Activated T-helper 1 cell treated with anti-CD3 and anti-CD28 coated beads, Interleukin-12 subunit alpha, Interleukin-12 subunit beta, Interleukin-2, Interleukin-4 antibody, amounts not matched to agents 30 ng/mL and 10 ng/mL and 1 ng/mL, durations not matched to agents 14 hours and 24 hours and 36 hours (primary cell): Measurements from ENCODE around the gene VWDE. TPM values are rescaled to one million over a fixed set of nuclear protein-coding genes. Genes with fewer than 3 reads are reported as not detected.
A peak's percentile ranks its signal among the peaks of the same experiment; 100 is the strongest.

Source experiments
- DNase-seq: peaks from one replicate; pipeline ENCODE4 v3.0.0; 2021; ENCODE audit warnings: low spot score
- H3K27ac Mint-ChIP-seq: one replicate; pipeline ENCODE4 v1.8.0; 2021; ENCODE audit warnings: mild to moderate bottlenecking, mixed read lengths
- H3K27me3 Mint-ChIP-seq: one replicate; pipeline ENCODE4 v1.8.0; 2022; ENCODE audit warnings: mild to moderate bottlenecking, moderate library complexity, mixed read lengths; ENCODE audit not compliant: insufficient read depth
- H3K36me3 Mint-ChIP-seq: one replicate; pipeline ENCODE4 v1.8.0; 2021; ENCODE audit warnings: low read depth, mixed read lengths
- H3K4me1 Mint-ChIP-seq: one replicate; pipeline ENCODE4 v1.8.0; 2021; ENCODE audit warnings: low read depth, mixed read lengths
- H3K4me3 Mint-ChIP-seq: one replicate; pipeline ENCODE4 v1.8.0; 2021; ENCODE audit warnings: mild to moderate bottlenecking, moderate library complexity, mixed read lengths
- H3K9me3 Mint-ChIP-seq: one replicate; pipeline ENCODE4 v1.8.0; 2021; ENCODE audit warnings: mixed read lengths
- intact Hi-C: fragments of 100-400 bp; cut with micrococcal nuclease; formaldehyde crosslinking; loops from one replicate; pipeline ENCODE4 v1.15.1; 2024
- total RNA-seq: library from RNA; stranded (reverse); gene quantifications from 2 replicates; pipeline ENCODE4 v1.2.3, GENCODE V29; 2022

Gene VWDE
- total RNA-seq, 1 donor from 2014 or later, result 1.7 TPM

DNA sequence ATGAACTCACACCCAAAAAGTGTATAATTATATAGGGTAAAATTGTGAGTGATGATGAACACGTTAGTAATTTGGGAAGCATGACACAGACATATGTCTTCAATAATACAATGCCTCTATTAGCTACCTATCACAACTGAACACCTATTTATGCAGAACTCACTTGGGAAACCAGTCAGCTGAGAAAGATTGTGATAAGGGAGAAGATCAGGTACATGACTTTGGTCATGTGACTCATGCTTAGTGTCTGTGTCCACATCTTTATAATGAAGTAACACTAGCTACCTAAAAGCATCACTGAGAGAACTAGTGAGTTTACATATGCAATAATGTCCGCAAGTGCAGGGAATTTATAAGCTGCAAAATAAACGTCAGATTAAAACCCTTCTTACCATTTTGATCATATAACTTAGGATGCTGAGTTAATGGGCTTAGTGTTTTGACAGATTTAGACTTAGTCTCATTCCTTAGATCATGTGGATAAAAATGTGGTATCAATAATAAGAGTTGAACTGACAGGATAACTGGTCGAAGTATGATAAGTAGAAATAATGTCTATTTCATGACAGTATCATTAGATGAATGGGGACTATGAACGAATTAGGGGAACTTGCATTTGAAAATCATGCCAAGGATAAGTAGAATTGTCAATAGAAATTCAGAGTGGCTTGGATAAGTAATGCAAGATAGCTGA lies 11.6 kb downstream of the VWDE start:
- no peak overlapping the region for H3K27ac Mint-ChIP-seq
- no peak for DNase-seq
- H3K36me3 Mint-ChIP-seq, result no peaks in the 10 kb centered on the region
- H3K27me3 Mint-ChIP-seq, result no peaks in the 10 kb centered on the region
- intact Hi-C loops, result no loop called here
- H3K4me1 Mint-ChIP-seq, result no peaks in the 10 kb centered on the region
- H3K4me3 Mint-ChIP-seq, result no peak overlapping the region
- no peaks in the 10 kb centered on the region for H3K9me3 Mint-ChIP-seq

DNA sequence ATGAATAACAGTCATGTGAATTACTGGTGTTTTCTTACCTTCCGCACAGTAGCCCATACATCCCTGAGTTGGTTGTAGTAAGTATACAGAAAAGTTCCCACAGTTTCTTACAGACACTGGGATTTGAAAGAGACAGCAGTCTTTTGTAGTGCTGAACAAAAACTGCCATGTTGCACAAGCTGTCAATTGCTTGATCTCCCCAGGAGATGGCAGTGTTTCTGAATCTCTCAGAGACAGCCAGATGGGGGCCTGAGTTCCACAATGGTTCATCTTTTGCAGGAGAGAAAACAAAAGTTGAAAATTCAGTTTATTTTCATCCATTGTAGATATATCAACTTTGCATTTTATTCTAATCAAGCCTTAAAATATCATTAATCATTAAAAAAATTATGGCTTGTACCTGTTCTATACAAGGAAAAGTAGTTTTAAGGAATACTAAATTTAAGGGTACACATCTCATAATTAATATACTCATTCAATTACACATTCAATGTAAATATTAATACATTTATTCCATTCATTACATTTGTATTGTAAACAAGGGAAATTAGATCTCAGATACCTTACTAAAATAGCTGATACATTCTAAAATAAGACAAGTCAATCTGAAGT lies 14.5 kb downstream of the VWDE start:
- Mint-ChIP-seq H3K4me1 (no peaks in the 10 kb centered on the region), H3K27me3 (no peaks in the 10 kb centered on the region), H3K27ac (no peak overlapping the region), H3K36me3 (no peaks in the 10 kb centered on the region), H3K4me3 (no peak overlapping the region), H3K9me3 (no peaks in the 10 kb centered on the region)
- intact Hi-C loops, result loop anchor here (1.0 to 2.0 kb wide), 3 partner anchors 14 to 107 kb away; partner anchors contain the start of gene VWDE
- DNase-seq, result peak; percentile 22

DNA sequence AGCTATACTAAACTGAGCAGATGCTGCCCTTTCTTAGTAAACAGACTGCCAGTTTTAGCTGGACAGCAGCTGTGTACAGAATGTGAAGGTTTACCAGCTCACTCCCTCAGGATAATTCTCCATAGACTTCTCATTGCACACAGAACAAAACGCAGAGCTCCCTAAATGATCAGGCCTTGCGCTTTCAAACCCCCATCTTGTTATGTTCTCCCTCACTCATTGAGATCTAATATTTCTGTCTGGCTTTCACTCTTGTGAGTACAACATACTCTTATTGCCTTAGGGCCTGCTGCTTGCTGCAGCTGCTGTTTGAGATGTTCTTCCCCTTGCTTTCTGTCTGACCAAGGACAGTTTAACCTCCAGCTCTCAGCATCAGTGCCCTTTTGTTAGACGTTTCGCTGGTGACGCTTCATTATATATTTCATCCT lies 17.3 kb downstream of the VWDE start:
- no peak for DNase-seq
- H3K9me3 Mint-ChIP-seq, result no peaks in the 10 kb centered on the region
- intact Hi-C loops, result no loop called here
- no peaks in the 10 kb centered on the region for H3K4me1 Mint-ChIP-seq
- H3K4me3 Mint-ChIP-seq, result no peak overlapping the region
- no peaks in the 10 kb centered on the region for H3K27me3 Mint-ChIP-seq
- H3K27ac Mint-ChIP-seq, result no peak overlapping the region
- H3K36me3 Mint-ChIP-seq, result no peaks in the 10 kb centered on the region

DNA sequence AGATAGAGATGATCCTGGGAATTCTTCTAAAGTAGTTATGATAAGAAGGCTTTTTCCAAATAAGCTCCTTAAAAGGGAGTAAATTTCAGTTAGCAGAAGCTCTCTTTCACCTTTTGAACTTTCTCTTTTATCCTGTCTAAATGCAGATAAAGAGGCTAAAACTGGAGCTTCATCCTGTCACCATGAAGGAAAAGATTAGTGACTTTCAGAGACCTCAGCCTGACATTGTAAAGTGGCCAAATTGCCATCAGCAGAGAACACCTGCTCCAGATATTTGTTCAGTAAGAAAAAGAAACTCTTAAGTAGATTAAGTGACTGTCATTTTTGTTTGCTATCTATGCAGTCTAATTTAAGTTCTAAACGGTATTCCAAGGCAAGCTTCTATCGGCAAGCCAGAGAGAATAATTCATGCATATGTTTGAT lies 18.3 kb downstream of the VWDE start:
- Mint-ChIP-seq H3K4me1 (no peaks in the 10 kb centered on the region), H3K4me3 (no peak overlapping the region), H3K9me3 (no peaks in the 10 kb centered on the region), H3K36me3 (no peaks in the 10 kb centered on the region), H3K27ac (no peak overlapping the region), H3K27me3 (no peaks in the 10 kb centered on the region)
- no peak for DNase-seq
- intact Hi-C loops, result no loop called here

DNA sequence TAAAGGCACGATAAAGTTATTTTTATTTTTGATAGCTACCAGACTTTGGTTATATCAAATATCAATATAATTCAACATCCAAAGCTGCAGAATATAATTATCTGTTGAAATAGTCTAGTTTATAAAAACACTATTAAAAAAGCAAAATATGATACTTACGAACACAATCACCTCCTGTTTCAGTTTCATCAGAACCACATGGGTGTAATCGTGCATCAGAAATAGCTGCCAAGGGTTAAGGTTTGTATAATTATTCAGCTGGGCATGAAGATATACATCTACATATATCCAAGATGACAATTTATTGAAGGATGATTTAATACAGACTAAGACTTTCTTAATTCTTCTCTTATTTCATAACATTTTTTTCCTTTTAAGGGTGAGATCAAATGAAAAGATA lies 20.3 kb downstream of the VWDE start:
- Mint-ChIP-seq H3K36me3 (no peaks in the 10 kb centered on the region), H3K4me3 (no peak overlapping the region), H3K27ac (no peak overlapping the region), H3K27me3 (no peaks in the 10 kb centered on the region), H3K4me1 (no peaks in the 10 kb centered on the region), H3K9me3 (no peaks in the 10 kb centered on the region)
- DNase-seq, result no peak
- intact Hi-C loops, result no loop called here

DNA sequence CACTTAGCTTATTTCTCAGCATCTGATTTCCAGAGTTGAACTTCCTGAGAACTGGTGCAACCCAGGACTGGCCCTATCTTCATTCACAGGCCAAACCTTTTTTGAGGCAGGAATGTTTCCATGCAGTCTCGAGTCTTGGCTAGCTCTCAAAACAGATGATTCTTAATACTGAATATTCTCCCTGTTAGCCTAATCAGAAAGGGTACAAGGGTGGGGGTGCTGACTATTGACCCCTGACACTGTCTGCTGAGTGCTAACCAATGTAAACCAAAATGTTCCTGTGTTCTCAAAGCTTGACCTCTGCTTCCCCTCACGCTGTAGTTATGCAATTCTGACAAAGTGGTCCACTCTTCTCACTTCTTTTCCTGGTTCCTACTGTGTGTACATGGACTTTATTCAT lies 25.3 kb downstream of the VWDE start:
- no peaks in the 10 kb centered on the region for H3K36me3 Mint-ChIP-seq
- no peaks in the 10 kb centered on the region for H3K27me3 Mint-ChIP-seq
- no peak overlapping the region for H3K27ac Mint-ChIP-seq
- H3K9me3 Mint-ChIP-seq, result no peaks in the 10 kb centered on the region
- no peak overlapping the region for H3K4me3 Mint-ChIP-seq
- no peak for DNase-seq
- intact Hi-C loops, result no loop called here
- no peaks in the 10 kb centered on the region for H3K4me1 Mint-ChIP-seq

DNA sequence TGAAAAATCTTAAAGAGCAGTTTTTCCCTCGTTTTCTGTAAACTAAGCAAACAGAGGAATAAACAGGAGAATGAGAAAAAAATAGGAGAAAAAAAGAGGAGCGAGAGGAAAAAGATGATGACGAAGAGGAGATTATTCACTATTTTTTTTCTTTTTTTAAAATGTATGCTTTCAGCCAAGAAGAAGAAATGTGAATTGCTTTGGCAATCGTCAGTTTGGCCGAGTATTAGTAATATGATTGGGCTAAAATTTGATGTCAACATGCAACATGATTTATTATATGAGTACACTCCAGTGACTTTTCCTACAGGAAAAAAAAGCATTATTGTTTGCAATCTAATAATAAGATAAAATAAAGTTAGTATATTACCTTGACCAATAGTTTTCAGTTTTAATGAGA lies 26.3 kb downstream of the VWDE start:
- no peaks in the 10 kb centered on the region for H3K4me1 Mint-ChIP-seq
- intact Hi-C loops, result no loop called here
- H3K9me3 Mint-ChIP-seq, result no peaks in the 10 kb centered on the region
- no peak overlapping the region for H3K27ac Mint-ChIP-seq
- H3K27me3 Mint-ChIP-seq, result no peaks in the 10 kb centered on the region
- no peaks in the 10 kb centered on the region for H3K36me3 Mint-ChIP-seq
- DNase-seq, result no peak
- H3K4me3 Mint-ChIP-seq, result no peak overlapping the region

DNA sequence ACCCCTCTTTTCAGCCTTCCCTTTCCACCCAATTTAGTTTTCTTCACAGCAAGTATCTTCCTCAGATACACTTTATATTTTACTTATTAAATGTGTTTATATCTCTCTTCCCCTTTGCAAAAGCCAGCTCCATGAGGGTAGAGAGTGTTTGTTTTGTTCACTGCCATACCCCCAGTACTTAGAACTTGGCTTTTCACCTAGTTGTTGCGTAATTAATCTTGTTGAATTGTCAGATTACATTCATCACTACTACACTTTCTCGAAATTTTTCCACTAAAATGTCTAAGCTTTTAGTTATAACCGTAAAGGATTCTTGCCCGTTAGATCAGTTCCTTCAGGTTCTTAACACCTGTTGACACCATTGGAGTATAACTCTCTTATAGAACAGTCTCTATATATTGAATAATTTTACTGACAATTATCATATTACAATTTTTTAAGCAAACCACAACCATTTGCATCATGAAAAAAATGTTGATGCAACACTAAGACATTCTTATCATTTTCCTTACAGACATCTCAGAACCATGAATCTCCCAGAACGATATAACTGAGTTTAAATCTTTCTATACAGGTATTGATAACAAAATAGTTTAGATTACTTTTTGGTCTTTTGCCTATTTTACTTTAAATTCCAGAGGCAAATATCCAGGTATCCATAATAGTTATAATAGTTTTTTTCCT lies 29.9 kb downstream of the VWDE start:
- Mint-ChIP-seq H3K36me3 (no peaks in the 10 kb centered on the region), H3K4me1 (no peaks in the 10 kb centered on the region), H3K4me3 (no peak overlapping the region), H3K9me3 (no peaks in the 10 kb centered on the region), H3K27me3 (peaks cover under 1% of the 10 kb centered on the region), H3K27ac (no peak overlapping the region)
- intact Hi-C loops, result no loop called here
- no peak for DNase-seq

DNA sequence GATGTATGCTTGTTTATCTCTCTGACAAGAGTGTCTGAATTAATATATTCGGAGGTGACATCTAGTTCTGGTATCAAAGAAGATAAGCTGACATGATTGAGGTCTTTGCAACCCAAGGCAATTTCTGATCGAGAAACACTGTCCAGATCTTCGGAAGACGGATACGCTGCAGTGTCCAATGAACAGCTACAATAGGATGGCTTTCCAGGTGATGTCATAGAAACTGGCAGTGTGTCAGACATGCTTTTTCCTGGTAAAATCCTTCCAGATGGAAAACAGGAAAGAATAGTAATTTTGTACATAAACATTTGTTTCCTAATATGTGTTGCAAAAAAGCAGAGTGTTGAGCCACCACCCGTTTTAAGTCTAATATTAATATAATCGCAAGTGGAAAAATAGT lies 33.4 kb downstream of the VWDE start:
- Mint-ChIP-seq H3K27ac (no peak overlapping the region), H3K9me3 (no peaks in the 10 kb centered on the region), H3K27me3 (peaks cover 2% of the 10 kb centered on the region), H3K36me3 (no peaks in the 10 kb centered on the region), H3K4me3 (no peak overlapping the region), H3K4me1 (no peaks in the 10 kb centered on the region)
- DNase-seq, result no peak
- intact Hi-C loops, result no loop called here

DNA sequence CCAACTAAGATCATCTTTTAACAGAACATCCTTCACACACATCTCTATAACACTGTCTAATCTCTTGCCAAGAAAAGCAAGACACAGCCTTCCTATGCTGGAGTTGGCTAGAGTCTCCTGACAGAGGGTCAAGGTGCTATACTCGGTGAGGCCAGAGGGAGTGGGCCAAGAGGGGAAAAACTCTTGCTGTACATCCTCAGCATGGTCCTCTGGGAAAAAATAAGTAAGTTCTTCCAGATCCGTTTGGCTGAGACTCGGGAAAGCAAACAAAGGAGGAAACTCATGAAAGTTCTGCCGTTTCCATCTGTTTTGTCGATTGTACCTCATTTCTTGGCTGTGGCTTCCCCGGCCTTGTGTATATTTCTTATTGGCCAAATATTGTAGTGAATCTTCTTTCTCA lies 33.9 kb downstream of the VWDE start:
- Mint-ChIP-seq H3K4me1 (no peaks in the 10 kb centered on the region), H3K9me3 (no peaks in the 10 kb centered on the region), H3K4me3 (no peak overlapping the region), H3K36me3 (no peaks in the 10 kb centered on the region), H3K27ac (no peak overlapping the region), H3K27me3 (peaks cover 2% of the 10 kb centered on the region)
- intact Hi-C loops, result no loop called here
- DNase-seq, result no peak

DNA sequence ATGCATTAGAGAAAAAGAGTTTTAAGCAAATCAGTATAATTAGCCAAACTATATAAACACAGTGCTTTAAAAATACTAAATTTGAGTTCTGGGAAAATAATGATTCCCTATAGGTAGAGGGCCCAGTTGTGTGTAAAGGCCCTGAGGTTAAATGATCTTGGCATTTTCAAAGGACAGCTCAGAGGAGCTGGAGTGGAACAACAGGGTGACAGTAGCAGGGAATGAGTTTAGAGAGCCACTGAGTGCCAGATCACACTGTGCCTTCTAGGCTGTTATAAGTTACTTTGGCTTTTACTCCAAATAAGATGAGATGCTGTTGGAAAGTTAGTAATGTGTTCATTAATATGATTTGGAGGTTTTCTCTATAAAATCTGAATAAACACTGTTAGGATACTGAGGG lies 34.6 kb downstream of the VWDE start:
- Mint-ChIP-seq H3K36me3 (no peaks in the 10 kb centered on the region), H3K4me3 (no peak overlapping the region), H3K27ac (no peak overlapping the region), H3K4me1 (no peaks in the 10 kb centered on the region), H3K27me3 (peaks cover 2% of the 10 kb centered on the region), H3K9me3 (no peaks in the 10 kb centered on the region)
- no peak for DNase-seq
- intact Hi-C loops, result no loop called here

DNA sequence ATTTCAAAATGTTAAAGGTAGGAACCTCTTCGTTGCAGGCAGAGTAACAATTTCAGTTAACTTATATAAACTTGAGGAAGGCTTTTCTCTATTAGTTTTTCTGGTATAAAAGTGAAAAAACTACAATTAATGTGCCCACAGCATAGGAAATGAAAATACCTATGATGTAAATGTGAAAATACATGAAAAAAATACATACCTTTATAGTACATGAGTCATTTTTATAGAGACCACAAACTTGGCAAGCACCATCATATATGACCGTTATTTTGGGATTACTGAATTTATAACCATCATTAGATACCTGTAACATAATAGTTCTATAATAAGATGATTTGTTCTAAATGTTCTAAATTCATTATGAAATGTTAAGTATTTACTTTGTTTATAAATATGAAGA lies 42.7 kb downstream of the VWDE start:
- Mint-ChIP-seq H3K9me3 (no peaks in the 10 kb centered on the region), H3K27ac (no peak overlapping the region), H3K27me3 (no peaks in the 10 kb centered on the region), H3K4me3 (no peak overlapping the region), H3K36me3 (no peaks in the 10 kb centered on the region), H3K4me1 (no peaks in the 10 kb centered on the region)
- intact Hi-C loops, result no loop called here
- DNase-seq, result no peak

DNA sequence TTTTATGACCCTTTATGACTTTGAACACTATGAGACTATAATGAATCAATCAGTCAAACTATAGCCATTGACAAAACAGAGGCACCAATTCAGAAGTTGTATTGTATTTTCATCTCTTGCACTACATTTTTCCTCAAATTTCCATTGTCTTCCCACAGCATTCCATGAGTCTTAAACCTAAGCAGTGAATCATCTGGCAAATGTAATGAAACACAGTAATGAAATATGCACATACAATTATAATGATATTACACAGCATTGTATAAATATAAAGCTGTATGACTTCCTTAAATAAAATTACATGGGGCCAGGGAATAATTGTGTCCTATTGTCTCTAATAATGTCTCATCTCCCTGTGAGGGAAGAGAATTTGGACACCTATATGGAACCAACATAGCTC lies 45.0 kb downstream of the VWDE start:
- no peak overlapping the region for H3K27ac Mint-ChIP-seq
- peaks cover 2% of the 10 kb centered on the region for H3K27me3 Mint-ChIP-seq
- H3K36me3 Mint-ChIP-seq, result no peaks in the 10 kb centered on the region
- no peaks in the 10 kb centered on the region for H3K4me1 Mint-ChIP-seq
- intact Hi-C loops, result no loop called here
- DNase-seq, result no peak
- no peak overlapping the region for H3K4me3 Mint-ChIP-seq
- H3K9me3 Mint-ChIP-seq, result no peaks in the 10 kb centered on the region
